IPS DF 6.9 (cell line): ENCODE data around the gene PRDM4.
"Not testable (repeated sequence)": the region's sequence is repeated elsewhere in the genome, so short reads cannot be mapped to it uniquely, and the experiment has no call there.

ENCODE experiments used
- DNase-seq: peaks from one replicate; pipeline ENCODE4 v3.0.0-alpha.2; 2013; ENCODE audit warnings: low read depth, low spot score
- H3K27ac ChIP-seq: one replicate; pipeline ENCODE4 v1.5.1; 2013; ENCODE audit warnings: low read length, control low read depth
- H3K27me3 ChIP-seq: 2 replicates; pipeline ENCODE4 v1.6.1; 2013; ENCODE audit warnings: mild to moderate bottlenecking, low read length; ENCODE audit not compliant: control insufficient read depth, insufficient read depth
- H3K36me3 ChIP-seq: 2 replicates; pipeline ENCODE4 v1.6.1; 2013; ENCODE audit warnings: low read length; ENCODE audit not compliant: control insufficient read depth, insufficient read depth
- H3K4me1 ChIP-seq: 2 replicates; pipeline ENCODE4 v1.6.1; 2013; ENCODE audit warnings: low read length; ENCODE audit not compliant: control insufficient read depth, insufficient read depth
- H3K4me3 ChIP-seq: 2 replicates; pipeline ENCODE4 v1.5.1; 2013; ENCODE audit warnings: mild to moderate bottlenecking, low read length
- H3K9me3 ChIP-seq: 2 replicates; pipeline ENCODE4 v1.6.1; 2013; ENCODE audit warnings: low read length, inconsistent platforms; ENCODE audit not compliant: control insufficient read depth, insufficient read depth
- WGBS: extraction: QIAGEN DNeasy Blood & Tissue Kit; methylation state at CpG from one replicate; pipeline ENCODE4 v1.1.7; 2013; ENCODE audit warnings: mixed read lengths, missing lambda C conversion rate; ENCODE audit not compliant: insufficient read length, insufficient coverage; 5-methylcytosine and 5-hydroxymethylcytosine counted together

PRDM4 gene

DNA sequence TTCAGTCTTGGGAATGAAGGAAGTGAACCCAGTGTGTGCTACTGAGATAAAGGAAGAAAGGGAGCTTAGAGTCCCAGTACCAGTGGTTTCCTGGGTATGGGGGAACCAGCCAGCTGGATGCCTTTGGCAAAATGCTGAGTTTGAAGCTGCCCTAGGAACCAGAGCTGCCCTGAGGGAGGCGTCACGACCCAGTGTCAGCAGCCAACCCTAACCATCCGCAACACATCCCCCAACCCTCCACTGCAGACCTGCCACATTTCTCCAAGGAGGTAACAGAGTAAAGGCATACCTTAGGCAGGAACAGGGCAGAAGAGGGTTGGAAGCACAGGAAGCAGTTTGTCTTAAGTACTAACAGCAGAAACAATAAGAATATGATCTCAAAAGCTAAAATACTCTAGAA lies 28.6 kb downstream of the PRDM4 start:
- no peaks in the 10 kb centered on the region for H3K9me3 ChIP-seq
- DNase-seq: no peak
- no peak overlapping the region for H3K27ac ChIP-seq
- H3K27me3 ChIP-seq: no peaks in the 10 kb centered on the region
- no CpG with 5 or more reads among the region's 3 CpGs for WGBS
- no peak overlapping the region for H3K4me3 ChIP-seq
- H3K4me1 ChIP-seq: no peaks in the 10 kb centered on the region
- H3K36me3 ChIP-seq: no peaks in the 10 kb centered on the region

DNA sequence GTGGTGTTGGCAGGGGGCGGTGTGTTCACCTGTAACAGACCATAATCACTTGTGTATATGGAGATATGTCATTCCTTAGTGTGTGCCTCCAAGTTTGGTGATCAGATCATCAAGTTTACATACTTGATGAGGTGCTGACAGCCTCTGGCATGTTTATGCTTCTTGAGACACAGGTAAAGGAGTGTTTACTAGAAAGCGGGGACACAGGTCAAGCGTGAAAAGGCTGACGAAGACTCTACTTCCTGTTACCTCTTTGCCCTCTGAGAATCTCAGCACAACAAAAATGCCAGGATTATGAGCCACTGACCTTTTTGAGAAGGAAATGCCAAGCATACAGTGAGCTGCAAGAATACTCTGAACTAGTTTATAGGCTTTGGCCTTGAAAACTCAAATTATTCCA lies 29.6 kb downstream of the PRDM4 start:
- Histone ChIP-seq H3K4me1 (no peaks in the 10 kb centered on the region), H3K27me3 (no peaks in the 10 kb centered on the region), H3K9me3 (no peaks in the 10 kb centered on the region), H3K4me3 (no peak overlapping the region), H3K27ac (no peak overlapping the region), H3K36me3 (no peaks in the 10 kb centered on the region)
- no CpG with 5 or more reads among the region's 4 CpGs for WGBS
- no peak for DNase-seq

DNA sequence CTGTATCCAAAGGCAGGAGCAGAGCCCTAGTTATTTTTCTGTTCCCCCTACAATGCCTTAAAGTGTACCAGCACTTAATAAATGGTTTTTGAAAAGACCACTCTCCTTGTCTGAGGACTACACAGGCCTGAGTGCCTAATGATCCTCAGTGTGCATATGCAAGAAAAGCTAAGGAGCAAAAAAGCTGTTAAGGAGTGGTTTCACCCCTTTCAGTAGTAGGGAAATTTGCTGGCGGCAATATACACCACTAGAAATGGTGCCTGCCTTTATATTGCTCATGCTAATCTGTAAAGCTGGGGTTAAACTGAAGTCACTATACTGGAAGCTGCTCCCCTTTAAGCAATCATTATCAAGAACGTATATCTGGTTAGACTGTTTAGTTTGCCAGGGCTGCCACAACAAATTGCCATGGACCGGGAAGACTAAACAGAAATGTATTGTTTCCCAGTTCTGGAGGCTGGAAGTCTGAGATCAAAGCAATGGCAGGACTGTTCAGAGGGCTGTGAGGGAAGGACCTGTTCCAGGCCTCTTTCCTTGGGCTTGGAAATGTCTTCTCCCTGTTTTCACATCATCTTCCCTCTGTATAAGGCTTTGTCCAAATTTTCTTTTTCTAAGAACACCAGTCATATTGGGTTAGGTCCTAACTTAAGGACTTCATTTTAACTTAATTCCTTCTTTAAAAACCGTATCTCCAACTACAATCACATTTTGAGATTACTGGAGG lies 30.2 kb downstream of the PRDM4 start:
- Histone ChIP-seq H3K27ac (no peak overlapping the region), H3K27me3 (no peaks in the 10 kb centered on the region), H3K4me1 (no peaks in the 10 kb centered on the region), H3K36me3 (no peaks in the 10 kb centered on the region), H3K4me3 (no peak overlapping the region), H3K9me3 (no peaks in the 10 kb centered on the region)
- DNase-seq: no peak
- WGBS: no CpG with 5 or more reads among the region's 4 CpGs

DNA sequence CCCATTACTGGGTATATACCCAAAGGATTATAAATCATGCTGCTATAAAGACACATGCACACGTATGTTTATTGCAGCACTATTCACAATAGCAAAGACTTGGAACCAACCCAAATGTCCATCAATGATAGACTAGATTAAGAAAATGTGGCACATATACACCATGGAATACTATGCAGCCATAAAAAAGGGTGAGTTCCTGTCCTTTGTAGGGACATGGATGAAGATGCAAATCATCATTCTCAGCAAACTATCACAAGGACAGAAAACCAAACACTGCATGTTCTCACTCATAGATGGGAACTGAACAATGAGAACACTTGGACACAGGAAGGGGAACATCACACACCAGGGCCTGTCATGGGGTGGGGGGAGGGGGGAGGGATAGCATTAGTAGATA lies 33.2 kb downstream of the PRDM4 start:
- no CpG with 5 or more reads among the region's 1 CpG for WGBS

DNA sequence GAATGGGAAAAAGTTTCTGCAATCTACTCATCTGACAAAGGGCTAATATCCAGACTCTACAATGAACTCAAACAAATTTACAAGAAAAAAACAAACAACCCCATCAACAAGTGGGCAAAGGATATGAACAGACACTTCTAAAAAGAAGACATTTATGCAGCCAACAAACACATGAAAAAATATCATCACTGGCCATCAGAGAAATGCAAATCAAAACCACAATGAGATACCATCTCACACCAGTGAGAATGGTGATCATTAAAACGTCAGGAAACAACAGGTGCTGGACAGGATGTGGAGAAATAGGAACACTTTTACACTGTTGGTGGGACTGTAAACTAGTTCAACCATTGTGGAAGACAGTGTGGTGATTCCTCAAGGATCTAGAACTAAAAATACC lies 33.6 kb downstream of the PRDM4 start:
- not testable (repeated sequence) for DNase-seq, H3K27me3 ChIP-seq, H3K27ac ChIP-seq, H3K4me1 ChIP-seq, H3K9me3 ChIP-seq, H3K4me3 ChIP-seq, H3K36me3 ChIP-seq
- no CpG with 5 or more reads among the region's 1 CpG for WGBS

More for the DNA sequence above, 33.2 kb downstream of the PRDM4 start:
- not testable (repeated sequence) for H3K9me3 ChIP-seq, H3K27ac ChIP-seq, H3K4me1 ChIP-seq, H3K36me3 ChIP-seq, DNase-seq, H3K4me3 ChIP-seq, H3K27me3 ChIP-seq

DNA sequence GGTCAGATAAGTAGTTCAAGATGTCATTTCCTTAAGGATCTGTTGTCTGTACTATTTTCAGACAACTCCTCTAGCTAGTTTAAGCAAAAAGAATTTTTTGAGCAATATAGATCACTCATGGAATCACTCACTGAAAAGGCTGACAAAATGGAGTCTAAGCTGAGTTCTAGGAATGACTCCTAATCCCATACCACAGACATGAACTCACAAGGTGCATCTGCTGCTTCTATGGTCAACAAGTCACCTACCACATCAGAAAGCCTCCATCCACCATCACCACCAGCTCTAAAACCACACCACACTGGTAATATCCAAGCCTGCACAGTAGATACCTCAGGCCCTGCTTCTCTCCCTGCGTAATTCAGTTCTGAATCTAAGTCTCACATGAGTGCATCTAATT lies 42.3 kb downstream of the PRDM4 start:
- no CpG with 5 or more reads among the region's 1 CpG for WGBS
- peaks cover 1% of the 10 kb centered on the region; the same call in 1 of the 2 replicates for H3K36me3 ChIP-seq
- no peak overlapping the region for H3K27ac ChIP-seq
- no peak overlapping the region for H3K4me3 ChIP-seq
- H3K9me3 ChIP-seq: peaks cover 2% of the 10 kb centered on the region; the same call in 1 of the 2 replicates
- H3K27me3 ChIP-seq: no peaks in the 10 kb centered on the region
- DNase-seq: no peak
- no peaks in the 10 kb centered on the region for H3K4me1 ChIP-seq

DNA sequence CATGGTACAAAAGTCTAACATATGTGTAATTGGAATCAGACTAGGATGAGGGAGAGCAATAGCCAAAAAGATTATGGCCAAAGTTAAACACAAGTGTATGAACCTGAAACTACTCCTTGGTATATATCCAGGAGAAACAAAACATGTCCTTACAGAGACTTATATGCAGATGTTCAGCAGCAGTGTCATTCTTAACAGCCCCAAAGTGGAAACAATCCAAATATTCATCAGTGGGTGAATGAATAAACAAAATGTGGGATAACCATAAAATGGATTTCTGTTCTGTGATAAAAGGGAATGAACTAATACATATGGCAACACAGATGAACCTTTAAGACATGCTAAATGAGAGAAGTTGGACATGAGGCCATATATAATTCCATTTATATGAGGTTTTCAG lies 45.2 kb downstream of the PRDM4 start:
- Histone ChIP-seq H3K4me3 (no peak overlapping the region), H3K36me3 (peaks cover 3% of the 10 kb centered on the region; the same call in 1 of the 2 replicates), H3K9me3 (no peaks in the 10 kb centered on the region), H3K27ac (no peak overlapping the region), H3K4me1 (no peaks in the 10 kb centered on the region), H3K27me3 (no peaks in the 10 kb centered on the region)
- no peak for DNase-seq

DNA sequence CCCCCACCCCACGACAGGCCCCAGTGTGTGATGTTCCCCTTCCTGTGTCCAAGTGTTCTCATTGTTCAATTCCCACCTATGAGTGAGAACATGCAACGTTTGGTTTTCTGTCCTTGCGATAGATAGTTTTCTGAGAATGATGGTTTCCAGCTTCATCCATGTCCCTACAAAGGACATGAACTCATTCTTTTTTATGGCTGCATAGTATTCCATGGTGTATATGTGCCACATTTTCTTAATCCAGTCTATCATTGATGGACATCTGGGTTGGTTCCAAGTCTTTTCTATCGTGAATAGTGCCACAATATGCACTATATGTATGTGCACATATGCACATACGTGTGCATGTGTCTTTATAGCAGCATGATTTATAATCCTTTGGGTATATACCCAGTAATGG lies 55.4 kb downstream of the PRDM4 start:
- H3K4me3 ChIP-seq, H3K27ac ChIP-seq, H3K9me3 ChIP-seq, DNase-seq, H3K27me3 ChIP-seq, H3K4me1 ChIP-seq: not testable (repeated sequence)
- peaks cover 20% of the 10 kb centered on the region for H3K36me3 ChIP-seq
- WGBS: no CpG with 5 or more reads among the region's 5 CpGs

DNA sequence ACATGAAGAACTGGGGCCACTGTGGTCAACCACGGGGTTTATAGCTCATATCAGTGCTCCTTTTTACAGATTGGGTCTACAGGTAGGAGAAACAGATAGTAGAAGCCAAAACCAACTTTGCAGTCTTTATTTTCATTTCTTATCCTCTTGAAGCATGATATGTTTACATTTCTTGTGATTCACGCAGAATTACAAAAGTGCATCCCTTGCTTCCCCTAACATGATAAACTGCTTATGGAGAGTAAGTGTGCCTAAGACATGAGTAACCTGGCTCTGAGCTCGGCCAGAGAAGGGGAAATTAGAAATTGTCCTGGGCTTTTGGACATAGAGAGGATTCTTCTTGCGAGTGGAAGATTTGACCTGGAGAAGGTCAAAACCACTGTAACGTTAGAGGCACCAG lies 56.9 kb downstream of the PRDM4 start:
- no peak for DNase-seq
- Histone ChIP-seq H3K36me3 (peaks cover 23% of the 10 kb centered on the region), H3K27ac (no peak overlapping the region)

DNA sequence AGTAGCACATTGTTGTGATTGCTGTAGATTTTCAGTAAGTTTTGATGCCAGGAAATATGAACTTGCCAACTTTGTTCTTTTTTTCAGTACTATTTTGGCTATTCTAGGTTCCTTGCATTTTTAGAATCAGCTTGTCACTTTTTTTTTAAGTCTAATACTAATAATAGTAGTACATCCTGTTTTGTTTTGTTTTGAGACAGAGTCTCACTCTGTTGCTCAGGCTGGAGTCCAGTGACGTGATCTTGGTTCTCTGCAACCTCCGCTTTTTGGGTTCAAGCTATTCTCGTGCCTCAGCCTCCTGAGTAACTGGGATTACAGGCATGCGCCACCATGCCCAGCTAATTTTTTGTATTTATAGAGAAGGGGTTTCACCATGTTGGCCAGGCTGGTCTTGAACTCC lies 58.8 kb downstream of the PRDM4 start:
- no peak overlapping the region for H3K27ac ChIP-seq
- H3K4me1 ChIP-seq: no peaks in the 10 kb centered on the region
- no peak overlapping the region for H3K4me3 ChIP-seq
- no peaks in the 10 kb centered on the region for H3K9me3 ChIP-seq
- no CpG with 5 or more reads among the region's 4 CpGs for WGBS
- no peak for DNase-seq
- H3K27me3 ChIP-seq: no peaks in the 10 kb centered on the region
- H3K36me3 ChIP-seq: peaks cover 30% of the 10 kb centered on the region

More for the DNA sequence above, 56.9 kb downstream of the PRDM4 start:
- no peak overlapping the region for H3K4me3 ChIP-seq
- H3K4me1 ChIP-seq: no peaks in the 10 kb centered on the region
- no peaks in the 10 kb centered on the region for H3K9me3 ChIP-seq
- no peaks in the 10 kb centered on the region for H3K27me3 ChIP-seq
- WGBS: no CpG with 5 or more reads among the region's 5 CpGs

DNA sequence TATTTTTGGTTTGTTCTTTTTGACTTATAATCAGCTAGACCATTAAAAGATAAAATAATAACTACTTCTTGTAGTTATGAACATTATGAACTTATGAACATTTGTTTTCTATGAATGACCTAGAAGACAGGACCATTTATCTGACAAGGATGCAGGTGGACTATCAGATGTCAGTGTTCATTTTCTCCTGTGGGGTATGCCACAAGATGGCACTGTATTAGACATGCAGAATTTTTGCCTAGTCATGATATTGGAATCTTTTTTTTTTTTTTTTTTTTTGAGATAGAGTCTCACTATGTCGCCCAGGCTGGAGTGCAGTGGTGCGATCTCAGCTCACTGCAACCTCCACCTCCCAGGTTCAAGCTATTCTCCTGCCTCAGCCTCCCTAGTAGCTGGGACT lies 65.2 kb downstream of the PRDM4 start:
- DNase-seq, H3K9me3 ChIP-seq, H3K27me3 ChIP-seq, H3K27ac ChIP-seq, H3K4me3 ChIP-seq, H3K4me1 ChIP-seq: not testable (repeated sequence)
- no CpG with 5 or more reads among the region's 2 CpGs for WGBS
- peaks cover 26% of the 10 kb centered on the region for H3K36me3 ChIP-seq
